Pancreas (tissue), 8 donors: ENCODE measurements around the gene MC5R. TPM values are rescaled to one million over a fixed set of nuclear protein-coding genes. Genes with fewer than 3 reads are reported as not detected.

ENCODE experiments used
- polyA plus RNA-seq, 2 donors: library from polyadenylated mRNA; stranded (reverse); fragments of 200-250 nt; gene quantifications; one replicate each; pipeline ENCODE4 v1.2.3, GENCODE V29; 2013
- total RNA-seq, 6 donors: library from RNA; stranded (reverse); fragmentation: NEBNext Ultra II Directional in 4 of 6; extraction: Animal tissue kit (Norgen Biotek cat#: 25700) in 4 of 6; gene quantifications; one replicate each; pipeline versions ENCODE4 v1.2.1 to v1.2.4, GENCODE V29; 2021 to 2023
- donor health status: healthy with polysubstance abuse.
- donor health status: DM: no; HTN: no; CAD: no; lungs with moderate emphysema.
- donor health status: DM: no; HTN: no; CAD: no.
- donor health status: Bipolar disorder and iron deficiency.
- donor health status: DM: yes; HTN: yes; CAD: no.
- donor health status: DM: no; HTN: no; CAD: no.
- donor health status: DM: no; HTN: no; CAD: no.
- donor health status: DM: yes; HTN: yes; CAD: no.

The MC5R gene
- total and polyA plus RNA-seq, 8 donors, result not detected

Other genes with a start within 250 kb of the MC5R start
- gene FAM210A, start 97.6 kb upstream of the MC5R start, total RNA-seq, result 1 to 10 TPM; 2.5 to 7.2 (median 3.6) TPM
- gene FAM210A, start 97.6 kb upstream of the MC5R start, polyA plus RNA-seq, result 1 to 10 TPM; 1.5 to 2.4 TPM
- gene RNMT, start 97.5 kb upstream of the MC5R start, total RNA-seq, result 10 to 100 TPM in 5 of 6 donors, 1 to 10 TPM in 1; 8.6 to 16.0 (median 14.5) TPM
- 10 to 100 TPM in 1 of 2 donors, 1 to 10 TPM in 1; 5.3 to 12.7 TPM for gene RNMT, start 97.5 kb upstream of the MC5R start, polyA plus RNA-seq
- gene MC2R, start 91.4 kb downstream of the MC5R start, total RNA-seq, result not detected
- gene MC2R, start 91.4 kb downstream of the MC5R start, polyA plus RNA-seq, result not detected